Astrocyte of the cerebellum (primary cell): ENCODE measurements around the gene RICTOR.

Source experiments
- DNase-seq: peaks from one replicate; pipeline ENCODE4 v3.0.0-alpha.2; 2011; ENCODE audit warnings: low read depth
- H3K4me3 ChIP-seq: 2 replicates; pipeline ENCODE4 v1.5.1; 2011; ENCODE audit warnings: mild to moderate bottlenecking, low read depth, low read length, moderate library complexity
- in situ Hi-C: cut with HindIII; loops from 2 replicates; pipeline ENCODE4 v1.10.0; 2017; ENCODE audit warnings: low sequenced_read_pairs
- TF ChIP-seq, protein P1 (sequence below): IDR thresholded peaks from 2 replicates; pipeline ENCODE4 v1.5.1; 2012; ENCODE audit warnings: low read length, low read depth, moderate library complexity, mild to moderate bottlenecking; ENCODE audit errors: missing control alignments

Gene RICTOR

DNA sequence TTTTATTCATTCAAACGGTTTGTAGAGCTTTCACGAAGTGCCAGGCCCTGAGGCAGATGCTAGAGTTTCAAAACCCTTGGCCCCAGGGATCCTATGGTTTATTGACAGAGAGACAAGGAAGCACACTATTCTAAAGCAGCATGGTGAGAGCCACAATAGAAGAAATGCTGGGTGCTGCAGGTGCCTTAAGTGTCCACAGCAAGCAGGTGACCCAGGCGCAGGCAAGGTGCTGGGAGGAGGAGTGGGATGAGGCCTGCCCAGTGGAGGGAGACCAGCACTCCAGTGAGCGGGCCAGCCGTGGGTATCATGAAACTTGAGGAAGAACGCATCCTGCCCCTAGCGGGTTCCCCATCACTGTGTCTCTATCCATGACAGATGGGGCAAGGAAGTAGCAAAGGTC is 157.4 kb downstream of the RICTOR start:
- no peak overlapping the region for H3K4me3 ChIP-seq
- TF ChIP-seq, protein P1, sequence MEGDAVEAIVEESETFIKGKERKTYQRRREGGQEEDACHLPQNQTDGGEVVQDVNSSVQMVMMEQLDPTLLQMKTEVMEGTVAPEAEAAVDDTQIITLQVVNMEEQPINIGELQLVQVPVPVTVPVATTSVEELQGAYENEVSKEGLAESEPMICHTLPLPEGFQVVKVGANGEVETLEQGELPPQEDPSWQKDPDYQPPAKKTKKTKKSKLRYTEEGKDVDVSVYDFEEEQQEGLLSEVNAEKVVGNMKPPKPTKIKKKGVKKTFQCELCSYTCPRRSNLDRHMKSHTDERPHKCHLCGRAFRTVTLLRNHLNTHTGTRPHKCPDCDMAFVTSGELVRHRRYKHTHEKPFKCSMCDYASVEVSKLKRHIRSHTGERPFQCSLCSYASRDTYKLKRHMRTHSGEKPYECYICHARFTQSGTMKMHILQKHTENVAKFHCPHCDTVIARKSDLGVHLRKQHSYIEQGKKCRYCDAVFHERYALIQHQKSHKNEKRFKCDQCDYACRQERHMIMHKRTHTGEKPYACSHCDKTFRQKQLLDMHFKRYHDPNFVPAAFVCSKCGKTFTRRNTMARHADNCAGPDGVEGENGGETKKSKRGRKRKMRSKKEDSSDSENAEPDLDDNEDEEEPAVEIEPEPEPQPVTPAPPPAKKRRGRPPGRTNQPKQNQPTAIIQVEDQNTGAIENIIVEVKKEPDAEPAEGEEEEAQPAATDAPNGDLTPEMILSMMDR: no peak
- in situ Hi-C loops: no loop called here
- no peak for DNase-seq

DNA sequence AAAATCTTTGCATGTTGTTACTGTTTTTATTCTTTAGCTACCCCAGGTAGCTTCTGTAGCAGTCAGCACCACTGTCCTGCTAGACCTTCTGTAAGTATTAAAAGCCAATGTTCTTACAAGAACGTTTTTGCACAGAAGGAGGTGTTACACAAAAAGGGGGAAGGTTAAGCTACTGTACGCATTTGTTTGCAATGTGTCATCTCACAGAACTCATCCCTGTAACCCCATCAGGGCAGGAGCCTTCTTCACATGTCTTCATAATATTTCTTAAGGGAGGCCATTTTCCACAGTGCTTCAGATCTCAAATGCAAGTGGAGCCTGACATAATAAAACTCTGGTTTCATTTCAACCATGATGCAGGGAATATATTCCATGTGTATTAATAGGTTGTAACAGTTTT is 160.5 kb downstream of the RICTOR start:
- TF ChIP-seq, protein P1: no peak
- no peak for DNase-seq
- in situ Hi-C loops: no loop called here
- no peak overlapping the region for H3K4me3 ChIP-seq

DNA sequence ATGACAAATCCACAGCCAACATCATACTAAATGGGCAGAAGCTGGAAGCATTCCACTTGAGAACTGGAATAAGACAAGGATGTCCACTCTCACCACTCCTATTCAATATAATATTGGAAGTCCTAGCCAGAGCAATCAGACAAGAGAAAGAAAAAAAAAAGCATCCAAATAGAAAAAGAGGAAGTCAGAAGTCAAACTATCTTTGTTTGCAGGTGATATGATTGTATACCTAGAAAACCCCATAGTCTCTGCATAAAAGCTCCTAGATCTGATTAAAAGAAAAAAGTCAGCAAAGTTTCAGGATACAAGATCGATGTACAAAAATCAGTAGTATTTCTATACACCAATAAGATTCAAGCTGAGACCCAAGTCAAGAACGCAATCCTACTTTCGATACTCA is 162.3 kb downstream of the RICTOR start:
- H3K4me3 ChIP-seq: no peak overlapping the region
- TF ChIP-seq, protein P1: no peak
- in situ Hi-C loops: no loop called here
- DNase-seq: no peak

DNA sequence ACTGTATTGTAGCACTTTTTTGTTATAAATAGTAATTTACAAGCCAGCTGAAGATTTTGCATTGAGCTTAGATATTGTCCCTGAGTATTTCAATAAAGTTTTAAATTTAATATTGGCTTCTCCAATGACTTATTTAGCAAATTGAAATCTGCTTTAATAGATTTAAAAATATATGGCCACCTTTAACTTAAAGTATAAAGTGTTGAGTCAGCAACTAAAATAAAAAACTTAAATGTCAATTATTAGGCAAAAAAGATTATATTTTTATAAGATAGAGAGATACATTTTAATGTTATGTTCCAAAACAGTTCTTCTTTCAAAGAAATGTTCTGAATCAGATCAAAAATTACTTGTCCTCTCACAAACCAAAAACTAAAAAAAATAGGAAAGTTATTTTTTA is 167.7 kb downstream of the RICTOR start:
- H3K4me3 ChIP-seq: no peak overlapping the region
- TF ChIP-seq, protein P1: no peak
- in situ Hi-C loops: no loop called here
- DNase-seq: no peak

DNA sequence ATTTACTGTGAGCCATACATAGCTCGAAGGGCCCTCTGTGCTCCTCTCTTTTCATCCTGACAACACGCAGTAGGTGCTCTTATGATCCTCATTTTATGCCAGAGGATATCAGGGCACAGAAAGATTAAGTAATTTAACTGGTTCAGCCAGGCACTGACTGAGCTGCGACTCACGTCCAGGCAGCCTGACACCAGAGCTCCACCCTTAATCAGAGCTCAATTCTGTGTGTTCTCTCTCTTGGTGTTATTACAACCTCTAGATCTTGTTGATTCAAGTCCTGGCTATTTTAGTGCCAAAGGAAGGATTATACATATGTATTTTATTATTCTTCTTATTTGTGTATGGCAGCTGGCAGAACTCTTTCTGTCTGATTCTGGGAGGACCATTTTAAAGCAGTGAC is 168.7 kb downstream of the RICTOR start:
- no peak overlapping the region for H3K4me3 ChIP-seq
- in situ Hi-C loops: no loop called here
- no peak for DNase-seq
- TF ChIP-seq, protein P1: no peak

DNA sequence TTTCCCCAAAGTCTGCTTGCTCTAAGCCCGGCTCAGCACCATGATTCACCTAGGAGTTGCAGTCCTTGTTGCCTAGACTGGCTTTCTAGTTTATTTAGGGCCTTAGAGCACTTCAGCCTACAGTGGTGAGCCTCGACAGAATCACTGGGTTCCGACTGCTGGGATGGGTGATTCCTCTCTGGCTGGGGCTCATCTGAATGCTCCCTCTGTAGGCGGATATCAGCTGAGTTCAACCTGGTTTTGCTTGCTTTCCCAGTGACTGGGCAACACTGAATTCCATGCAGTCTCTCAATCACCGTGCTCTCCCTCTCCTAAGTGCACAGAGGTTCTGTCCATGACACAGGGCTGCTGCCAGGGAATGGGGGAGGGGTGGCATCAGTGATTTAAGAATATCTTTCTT is 174.3 kb downstream of the RICTOR start:
- in situ Hi-C loops: no loop called here
- DNase-seq: no peak
- no peak overlapping the region for H3K4me3 ChIP-seq
- TF ChIP-seq, protein P1: no peak

DNA sequence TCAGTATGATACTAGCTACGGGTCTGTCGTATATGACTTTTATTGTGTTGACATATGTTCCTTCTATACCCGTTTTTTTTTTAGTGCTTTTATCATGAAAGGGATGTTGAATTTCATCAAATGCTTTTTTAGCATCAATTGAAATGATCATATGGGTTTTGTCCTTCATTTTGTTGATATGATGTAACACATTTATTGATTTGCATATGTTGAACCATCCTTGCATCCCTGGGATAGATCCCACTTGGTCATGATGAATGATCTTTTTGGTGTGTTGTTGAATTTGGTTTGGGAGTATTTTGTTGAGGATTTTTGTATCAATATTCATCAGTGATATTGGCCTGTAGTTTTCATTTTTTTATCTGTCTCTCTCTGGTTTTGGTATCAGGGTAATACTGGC is 177.4 kb downstream of the RICTOR start:
- DNase-seq: no peak
- no peak overlapping the region for H3K4me3 ChIP-seq
- in situ Hi-C loops: no loop called here
- TF ChIP-seq, protein P1: no peak
